Ureter (tissue), 1 donor: ENCODE measurements around the gene VN1R2. TPM values are rescaled to one million over a fixed set of nuclear protein-coding genes. Genes with fewer than 3 reads are reported as not detected.
A peak's percentile ranks its signal among the peaks of the same experiment; 100 is the strongest.
"Not testable (repeated sequence)": the region's sequence is repeated elsewhere in the genome, so short reads cannot be mapped to it uniquely, and the experiment has no call there.

Source experiments
- DNase-seq: peaks from one replicate; pipeline ENCODE4 v3.0.0-alpha.2; 2020; ENCODE audit warnings: low spot score
- total RNA-seq: library from RNA; stranded (reverse); gene quantifications from one replicate; pipeline ENCODE4 v1.2.4, GENCODE V29; 2023
- donor health status: DM: yes; HTN: yes; CAD: no.

The VN1R2 gene, protein sequence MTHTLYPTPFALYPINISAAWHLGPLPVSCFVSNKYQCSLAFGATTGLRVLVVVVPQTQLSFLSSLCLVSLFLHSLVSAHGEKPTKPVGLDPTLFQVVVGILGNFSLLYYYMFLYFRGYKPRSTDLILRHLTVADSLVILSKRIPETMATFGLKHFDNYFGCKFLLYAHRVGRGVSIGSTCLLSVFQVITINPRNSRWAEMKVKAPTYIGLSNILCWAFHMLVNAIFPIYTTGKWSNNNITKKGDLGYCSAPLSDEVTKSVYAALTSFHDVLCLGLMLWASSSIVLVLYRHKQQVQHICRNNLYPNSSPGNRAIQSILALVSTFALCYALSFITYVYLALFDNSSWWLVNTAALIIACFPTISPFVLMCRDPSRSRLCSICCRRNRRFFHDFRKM
- not detected for total RNA-seq

DNA sequence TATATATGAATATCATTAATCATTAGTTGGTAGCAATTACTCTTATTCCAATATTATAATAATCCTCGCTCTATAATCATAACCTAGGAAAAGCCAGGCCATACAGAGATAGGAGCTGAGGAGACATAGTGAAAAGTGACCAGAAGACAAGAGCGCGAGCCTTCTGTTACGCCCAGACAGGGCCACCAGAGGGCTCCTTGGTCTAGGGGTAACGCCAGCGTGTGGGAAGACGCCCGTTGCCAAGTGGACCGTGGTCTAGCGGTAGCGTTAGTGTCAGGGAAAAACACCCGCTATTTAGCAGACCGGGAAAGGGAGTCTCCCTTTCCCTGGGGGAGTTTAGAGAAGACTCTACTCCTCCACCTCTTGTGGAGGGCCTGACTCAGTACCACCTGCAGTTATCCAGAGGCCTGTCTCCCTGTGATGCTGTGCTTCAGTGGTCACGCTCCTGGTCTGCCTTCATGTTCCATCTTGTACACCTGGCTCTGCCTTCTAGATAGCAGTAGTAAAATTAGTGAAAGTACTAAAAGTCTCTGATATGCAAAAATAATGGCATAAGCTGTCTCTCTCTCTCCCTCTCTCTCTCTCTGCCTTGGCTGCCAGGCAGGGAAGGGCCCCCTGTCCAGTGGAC lies at the start of gene VN1R2:
VN1R2 (plus strand) TSS at position 578 of the 628 bp plus-strand sequence. CDS start 84 bp downstream, outside the sequence.
- DNase-seq, result not testable (repeated sequence)

DNA sequence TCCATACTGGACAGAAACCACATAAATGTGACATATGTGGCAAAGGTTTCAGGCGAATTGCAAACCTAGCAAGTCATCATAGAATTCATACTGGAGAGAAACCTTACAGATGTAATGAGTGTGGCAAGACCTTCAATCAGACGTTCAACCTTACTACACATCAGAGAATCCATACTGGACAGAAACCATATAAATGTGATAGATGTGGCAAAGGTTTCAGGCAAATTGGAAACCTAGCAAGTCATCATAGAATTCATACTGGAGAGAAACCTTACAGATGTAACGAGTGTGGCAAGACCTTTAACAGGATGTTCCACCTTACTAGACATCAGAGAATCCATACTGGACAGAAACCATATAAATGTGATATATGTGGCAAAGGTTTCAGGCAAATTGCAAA lies 46.5 kb upstream of the VN1R2 start:
- DNase-seq, result not testable (repeated sequence)

GRCh38 chr19:53212703-53213320 lies 45.3 kb upstream of the VN1R2 start:
- no peak for DNase-seq

- not testable (repeated sequence) for DNase-seq
Measured at GRCh38 chr19:53222716-53223115, 35.4 kb upstream of the VN1R2 start.

DNA sequence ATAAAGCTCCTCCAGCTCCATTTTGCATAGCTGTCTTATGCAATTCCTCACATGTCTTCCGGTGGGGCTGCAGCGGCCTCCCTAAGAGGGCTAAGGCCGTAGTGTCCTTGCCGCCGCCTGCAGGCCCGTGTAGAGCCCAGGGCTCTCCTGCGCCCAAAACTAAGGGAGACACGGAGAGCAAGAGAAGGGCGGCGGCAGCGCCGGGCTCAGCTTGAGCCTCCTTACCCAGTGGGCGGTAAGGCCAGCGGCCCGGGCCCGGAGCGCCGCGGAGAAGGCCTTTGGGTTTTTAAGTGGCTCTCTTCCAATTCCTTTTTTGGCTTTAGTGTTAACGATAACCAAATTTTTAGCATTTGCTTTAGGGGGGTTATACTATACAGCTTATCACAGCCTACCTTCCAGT lies 33.5 kb upstream of the VN1R2 start:
- DNase-seq, result no peak

DNA sequence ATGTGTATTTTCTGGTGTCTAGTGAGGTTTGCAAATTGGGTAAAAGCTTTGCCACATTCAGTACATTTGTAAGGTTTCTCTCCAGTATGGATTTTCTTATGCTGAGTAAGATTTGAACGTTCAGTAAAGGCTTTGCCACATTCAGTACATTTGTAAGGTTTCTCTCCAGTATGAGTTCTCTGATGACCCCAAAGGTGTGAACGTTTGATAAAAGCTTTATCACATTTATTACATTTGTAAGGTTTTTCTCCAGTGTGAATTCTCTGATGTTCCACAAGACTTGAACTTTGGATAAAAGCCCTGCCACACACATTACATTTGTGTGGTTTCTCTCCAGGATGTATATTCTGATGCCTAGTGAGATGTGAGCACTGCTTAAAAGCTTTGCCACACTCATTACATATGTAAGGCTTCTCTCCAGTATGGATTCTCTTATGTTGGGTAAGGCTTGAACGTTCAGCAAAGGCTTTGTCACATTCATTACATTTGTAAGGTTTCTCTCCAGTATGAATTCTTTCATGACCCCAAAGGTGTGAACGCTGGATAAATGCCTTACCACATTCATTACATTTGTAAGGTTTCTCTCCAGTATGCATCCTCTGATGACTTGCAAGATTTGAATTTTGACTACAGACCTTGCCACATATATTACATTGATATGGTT lies 20.8 kb upstream of the VN1R2 start:
- no peak for DNase-seq

DNA sequence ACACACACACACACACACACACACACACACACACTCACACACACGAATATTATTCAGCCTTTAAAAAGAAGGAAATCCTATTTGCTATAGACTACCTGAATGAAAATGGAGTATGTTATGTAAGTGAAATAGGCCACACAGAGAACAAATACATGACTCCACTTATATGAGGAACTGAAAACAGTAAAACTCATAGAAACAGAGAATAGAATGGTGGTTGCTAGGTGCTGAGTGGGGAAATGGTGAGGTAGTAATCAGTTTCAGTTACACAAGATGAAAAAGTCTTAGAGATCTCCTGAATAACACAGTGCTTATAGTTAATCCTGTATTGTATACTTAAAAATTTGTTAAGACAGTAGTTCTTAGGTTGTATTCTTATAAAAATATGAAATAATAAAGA lies 11.6 kb upstream of the VN1R2 start:
- no peak for DNase-seq

- DNase-seq, result peak; percentile 95
Measured at GRCh38 chr19:53254411-53255341, 3.4 kb upstream of the VN1R2 start, which contains the start of gene ZNF677. Gene ZNF677, minus strand, starts transcription at chr19:53254873. Its CDS starts 3,323 bp downstream, at chr19:53251550.

GRCh38 chr19:53267623-53268022 lies 9.5 kb downstream of the VN1R2 start, which contains the start of gene VN1R4:
Gene VN1R4, minus strand, starts transcription at chr19:53267723. Its CDS starts 58 bp downstream, at chr19:53267665.
- not testable (repeated sequence) for DNase-seq

GRCh38 chr19:53269861-53270260 lies 11.8 kb downstream of the VN1R2 start:
- DNase-seq, result not testable (repeated sequence)

GRCh38 chr19:53272044-53272443 lies 14.0 kb downstream of the VN1R2 start:
- no peak for DNase-seq

DNA sequence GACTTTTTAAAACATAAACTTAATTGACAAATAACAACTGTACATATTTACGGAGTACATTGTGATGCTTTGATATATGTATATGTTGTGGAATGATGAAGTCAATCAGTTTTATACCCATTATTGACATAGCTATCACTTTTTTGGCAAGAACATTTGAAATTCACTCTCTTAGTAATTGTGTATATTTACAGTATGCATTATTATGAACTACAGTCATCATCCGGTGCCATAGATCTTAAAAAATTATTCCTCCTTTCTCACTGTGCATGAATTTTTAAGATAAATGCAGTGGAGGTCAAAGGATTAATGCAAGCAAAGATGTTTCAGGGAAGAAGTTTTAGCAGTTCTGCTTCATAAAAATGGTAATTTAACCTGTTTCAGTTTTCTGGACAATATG lies 17.4 kb downstream of the VN1R2 start:
- no peak for DNase-seq

DNA sequence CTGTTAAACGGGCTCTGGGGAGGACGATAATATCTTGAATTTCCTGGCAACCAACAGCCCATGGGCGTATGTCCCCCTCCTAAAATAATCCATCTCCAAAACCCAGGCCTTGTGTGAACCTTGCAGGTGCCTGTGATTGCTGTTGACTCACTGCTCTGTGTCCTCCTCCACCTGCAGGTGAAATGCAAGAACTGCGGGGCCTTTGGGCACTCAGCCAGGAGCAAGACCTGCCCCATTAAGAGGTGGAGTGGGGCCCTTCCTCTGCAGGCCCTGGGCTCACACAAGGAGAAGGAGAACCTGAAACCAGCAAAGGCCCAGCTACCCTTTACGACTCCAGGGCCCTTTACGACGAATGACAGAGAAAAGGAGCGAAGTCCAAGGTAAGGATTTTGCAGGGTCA lies 23.9 kb downstream of the VN1R2 start:
- not testable (repeated sequence) for DNase-seq

- no peak for DNase-seq
Measured at GRCh38 chr19:53285087-53285486, 27.0 kb downstream of the VN1R2 start.

GRCh38 chr19:53290758-53291549 lies 32.9 kb downstream of the VN1R2 start:
- no peak for DNase-seq

DNA sequence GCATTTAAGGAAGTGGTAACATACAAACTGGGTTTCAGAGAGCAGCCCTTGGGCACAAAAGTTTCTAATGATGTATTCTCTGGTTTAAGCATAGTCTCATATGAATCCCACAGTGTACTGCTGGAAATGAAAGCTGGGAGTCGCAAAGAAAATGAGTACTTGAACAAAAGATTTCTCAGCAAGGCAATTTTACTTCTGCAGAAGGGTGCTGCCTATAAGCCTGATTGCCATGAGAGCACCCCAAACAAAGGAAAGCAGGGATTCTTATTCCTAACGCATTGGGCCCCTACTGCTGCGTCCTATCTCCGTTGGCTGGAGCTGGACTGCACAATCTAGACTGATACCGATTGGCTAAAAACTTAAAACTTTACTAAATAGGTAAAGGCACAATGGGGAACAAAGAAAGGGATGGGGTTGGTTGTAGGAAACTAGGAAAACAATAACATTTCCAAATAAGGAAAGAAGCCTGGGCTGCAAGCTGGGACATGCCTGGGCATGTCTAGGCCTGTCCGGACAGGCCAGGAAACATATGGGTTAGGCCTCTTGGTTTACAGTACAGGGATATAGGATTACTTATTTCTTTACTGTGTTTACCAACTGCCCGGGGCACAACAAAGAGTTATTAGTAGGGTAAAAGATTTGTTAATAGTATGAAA lies 36.8 kb downstream of the VN1R2 start:
- no peak for DNase-seq

DNA sequence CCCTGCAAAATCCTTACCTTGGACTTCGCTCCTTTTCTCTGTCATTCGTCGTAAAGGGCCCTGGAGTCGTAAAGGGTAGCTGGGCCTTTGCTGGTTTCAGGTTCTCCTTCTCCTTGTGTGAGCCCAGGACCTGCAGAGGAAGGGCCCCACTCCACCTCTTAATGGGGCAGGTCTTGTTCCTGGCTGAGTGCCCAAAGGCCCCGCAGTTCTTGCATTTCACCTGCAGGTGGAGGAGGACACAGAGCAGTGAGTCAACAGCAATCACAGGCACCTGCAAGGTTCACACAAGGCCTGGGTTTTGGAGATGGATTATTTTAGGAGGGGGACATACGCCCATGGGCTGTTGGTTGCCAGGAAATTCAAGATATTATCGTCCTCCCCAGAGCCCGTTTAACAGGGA lies 43.2 kb downstream of the VN1R2 start:
- DNase-seq, result not testable (repeated sequence)

DNA sequence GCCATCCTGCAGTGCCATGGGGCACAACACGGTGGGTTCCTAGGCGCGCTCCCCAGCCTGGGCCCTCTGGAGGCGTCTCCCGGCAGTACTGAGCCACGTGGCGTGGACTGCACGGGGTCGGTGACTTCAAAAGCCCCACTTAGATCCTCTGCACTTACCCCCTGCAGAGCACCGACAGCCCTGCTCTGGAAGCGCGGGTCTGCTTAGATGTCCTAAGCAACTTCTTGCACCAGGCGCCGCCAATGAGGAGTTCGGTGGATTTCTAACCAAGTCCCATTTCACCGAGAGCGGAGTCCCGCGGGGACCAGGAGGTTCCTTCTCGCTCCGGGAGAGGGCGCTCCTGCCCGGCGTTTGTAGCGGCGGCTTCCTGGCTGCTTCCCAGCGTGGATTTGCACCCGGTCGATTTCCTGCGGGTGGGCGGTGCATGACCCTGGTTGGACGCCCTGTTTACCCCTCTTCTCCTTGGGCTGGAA lies 50.3 kb downstream of the VN1R2 start:
- DNase-seq, result no peak
